MG63 (cell line): ENCODE results near the gene IL17REL. TPM values are rescaled to one million over a fixed set of nuclear protein-coding genes. Genes with fewer than 3 reads are reported as not detected.
A peak's percentile ranks its signal among the peaks of the same experiment; 100 is the strongest.

Source experiments
- DNase-seq: peaks from one replicate; pipeline ENCODE4 v3.0.0-alpha.2; 2020
- H3K27me3 ChIP-seq: fragments of 250-450 bp; sonication (Bioruptor Pico); 2 replicates; pipeline ENCODE4 v1.5.1; 2020; ENCODE audit warnings: mild to moderate bottlenecking, moderate library complexity
- H3K36me3 ChIP-seq: fragments of 250-450 bp; sonication (Bioruptor Pico); 2 replicates; pipeline ENCODE4 v1.5.1; 2020; ENCODE audit warnings: mild to moderate bottlenecking, moderate library complexity
- H3K4me3 ChIP-seq: fragments of 250-450 bp; sonication (Bioruptor Pico); 2 replicates; pipeline ENCODE4 v1.5.1; 2020; ENCODE audit warnings: mild to moderate bottlenecking, moderate library complexity
- H3K9me3 ChIP-seq: fragments of 250-450 bp; sonication (Bioruptor Pico); 2 replicates; pipeline ENCODE4 v1.5.1; 2020; ENCODE audit warnings: mild to moderate bottlenecking, moderate library complexity
- total RNA-seq: library from RNA; depleted of rRNA; stranded (reverse); fragments of >200 nt; shearing (Covaris generic); gene quantifications from 2 replicates; pipeline ENCODE4 v1.2.3, GENCODE V29; 2014; ENCODE audit warnings: low replicate concordance; rRNA removed

Gene IL17REL
- total RNA-seq, result not detected in 2 replicates

DNA sequence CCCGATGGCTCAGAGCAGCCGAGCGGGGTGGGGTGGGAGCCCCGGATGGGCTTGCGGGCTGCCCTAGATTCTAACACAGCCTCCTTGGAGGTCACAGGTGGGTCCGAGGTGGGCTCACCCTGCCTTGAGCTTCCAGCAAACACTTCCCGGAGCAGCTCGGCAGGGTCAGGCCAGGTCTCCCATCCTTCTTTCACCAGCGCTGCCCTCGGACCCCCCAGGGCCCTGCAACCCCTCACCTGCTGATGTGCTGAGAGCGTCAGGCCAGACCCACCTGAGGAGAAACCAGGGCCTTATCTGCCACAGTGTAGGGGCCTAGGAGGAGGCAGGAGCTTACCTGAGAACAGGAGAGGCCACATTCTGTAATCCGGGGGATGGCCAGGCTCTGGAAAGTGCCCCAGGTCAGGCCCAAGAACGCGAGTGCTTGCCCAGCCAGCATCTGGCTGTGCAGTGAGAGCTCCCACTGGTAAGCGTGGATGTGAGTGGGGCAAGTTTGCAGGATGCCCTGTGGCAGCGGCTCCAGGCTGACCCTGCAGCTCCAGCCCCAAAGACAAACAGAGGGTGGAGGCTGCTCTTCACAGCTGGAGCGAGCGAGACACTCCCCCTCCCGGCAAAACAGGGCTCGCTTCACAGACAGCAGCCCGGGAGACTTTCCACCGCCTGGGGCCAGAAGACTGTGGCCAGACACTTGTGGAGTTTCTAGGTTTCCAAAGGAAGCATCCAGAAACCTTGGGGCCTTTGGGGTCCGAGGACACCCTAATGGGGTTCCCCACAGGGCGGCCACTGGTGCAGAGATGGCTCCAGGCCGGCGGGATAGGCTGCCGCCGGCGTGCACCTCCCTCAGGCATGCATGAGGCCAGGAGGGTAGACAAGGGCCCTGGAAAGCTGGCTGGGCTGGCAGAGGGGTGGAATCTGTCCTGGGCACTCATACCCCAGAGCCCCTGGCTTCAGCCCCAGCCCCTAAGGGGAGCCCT is at the start of gene IL17REL:
IL17REL (minus strand) TSS at position 555 of the 971 bp plus-strand sequence; CDS start at position 436, 119 bp downstream.
- Histone ChIP-seq H3K4me3 (no peak within 1 kb of the TSS), H3K27me3 (no peaks in the 10 kb centered on the region), H3K36me3 (no peaks in the 10 kb centered on the region), H3K9me3 (no peaks in the 10 kb centered on the region)
- no peak for DNase-seq

DNA sequence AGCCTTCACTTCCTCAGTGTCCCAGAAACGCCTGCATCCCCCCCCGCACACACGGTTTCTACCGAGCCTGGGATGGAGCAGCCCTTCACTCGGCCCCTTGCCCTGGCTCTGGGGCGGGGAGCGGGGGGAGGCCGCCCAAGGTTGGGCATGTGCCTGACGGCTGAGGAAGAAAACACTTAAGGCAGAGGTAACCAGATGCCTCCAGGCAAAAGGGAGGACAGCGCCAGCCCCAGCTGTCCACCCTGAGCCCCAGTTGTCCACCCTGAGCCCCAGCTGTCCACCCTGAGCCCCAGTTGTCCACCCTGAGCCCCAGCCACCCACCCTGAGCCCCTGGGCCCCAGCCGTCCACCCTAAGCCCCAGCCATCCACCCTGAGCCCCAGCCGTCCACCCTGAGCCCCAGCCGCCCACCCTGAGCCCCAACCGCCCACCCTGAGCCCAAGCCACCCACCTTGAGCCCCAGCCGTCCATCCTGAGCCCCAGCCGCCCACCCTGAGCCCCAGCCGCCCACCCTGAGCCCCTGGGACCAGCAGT is 49.3 kb upstream of the IL17REL start:
- Histone ChIP-seq H3K36me3 (no peaks in the 10 kb centered on the region), H3K4me3 (no peak overlapping the region), H3K9me3 (no peaks in the 10 kb centered on the region), H3K27me3 (no peaks in the 10 kb centered on the region)
- DNase-seq, result no peak

DNA sequence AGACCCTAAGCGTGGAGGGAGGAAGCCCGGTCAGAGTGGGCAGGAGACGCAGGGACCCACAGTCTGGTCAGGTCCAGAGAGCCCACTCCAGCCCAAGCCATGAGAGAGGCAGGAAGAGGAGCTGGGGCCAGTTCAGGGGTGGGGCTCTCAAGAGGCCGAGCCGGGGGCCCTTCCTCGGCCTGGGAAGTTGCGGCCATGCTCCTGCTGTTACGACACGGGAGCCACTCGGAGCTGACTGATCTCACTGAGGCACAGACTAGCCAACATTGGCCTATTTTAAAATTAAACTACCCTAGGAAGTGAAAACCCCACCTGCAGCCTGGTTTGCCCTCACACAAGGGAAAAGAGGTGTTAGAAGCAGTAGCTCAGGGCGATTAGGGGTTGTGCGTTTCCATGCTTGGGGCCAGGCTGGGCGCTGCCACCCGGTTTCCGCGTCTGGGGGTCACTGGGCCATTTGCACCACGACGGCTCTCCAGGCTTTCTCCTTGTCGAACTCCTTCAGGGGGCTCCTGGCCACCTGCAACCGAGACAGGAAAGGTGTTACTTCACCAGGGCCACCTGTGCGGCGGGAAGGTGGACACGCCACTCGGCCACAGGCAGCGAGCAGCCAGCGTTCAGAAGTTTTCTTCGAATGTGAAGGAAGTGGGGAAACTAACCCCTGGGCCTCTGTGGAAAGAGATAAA is 48.7 kb upstream of the IL17REL start:
- Histone ChIP-seq H3K9me3 (no peaks in the 10 kb centered on the region), H3K27me3 (no peaks in the 10 kb centered on the region), H3K4me3 (no peak overlapping the region), H3K36me3 (no peaks in the 10 kb centered on the region)
- DNase-seq, result no peak

DNA sequence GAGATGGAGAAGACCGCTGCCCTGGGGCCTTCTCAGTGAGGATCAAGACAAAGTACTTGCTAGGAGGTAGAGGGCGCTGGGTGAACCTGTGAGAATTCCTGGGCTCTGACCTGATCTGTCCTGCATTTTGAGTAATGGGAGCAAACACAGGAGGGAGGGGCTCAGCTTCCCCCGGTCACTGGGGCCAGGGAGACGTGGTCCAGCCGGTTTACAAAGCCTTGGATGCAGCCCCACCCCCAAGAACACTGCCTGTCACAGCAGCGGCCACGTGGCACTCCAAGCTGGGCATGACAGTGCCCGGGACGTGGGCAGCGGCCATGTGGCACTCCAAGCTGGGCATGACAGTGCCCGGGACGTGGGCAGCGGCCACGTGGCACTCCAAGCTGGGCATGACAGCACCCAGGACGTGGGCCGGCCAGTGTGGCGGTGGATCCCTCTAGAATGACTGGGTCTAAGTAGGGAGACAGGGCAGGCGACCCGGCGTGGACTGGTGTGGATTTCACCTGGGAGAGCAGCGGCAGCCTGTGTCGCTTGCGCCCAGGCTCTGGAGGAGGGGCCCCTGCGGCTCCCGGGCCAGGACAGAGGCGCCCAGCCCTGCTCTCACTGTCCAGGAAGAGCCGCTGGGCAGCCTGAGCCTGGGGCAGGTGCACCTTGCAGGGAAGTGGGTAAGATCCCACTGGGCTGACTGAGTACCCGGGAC is 48.0 kb upstream of the IL17REL start:
- Histone ChIP-seq H3K9me3 (no peaks in the 10 kb centered on the region), H3K27me3 (no peaks in the 10 kb centered on the region), H3K4me3 (no peak overlapping the region), H3K36me3 (no peaks in the 10 kb centered on the region)
- DNase-seq, result no peak

DNA sequence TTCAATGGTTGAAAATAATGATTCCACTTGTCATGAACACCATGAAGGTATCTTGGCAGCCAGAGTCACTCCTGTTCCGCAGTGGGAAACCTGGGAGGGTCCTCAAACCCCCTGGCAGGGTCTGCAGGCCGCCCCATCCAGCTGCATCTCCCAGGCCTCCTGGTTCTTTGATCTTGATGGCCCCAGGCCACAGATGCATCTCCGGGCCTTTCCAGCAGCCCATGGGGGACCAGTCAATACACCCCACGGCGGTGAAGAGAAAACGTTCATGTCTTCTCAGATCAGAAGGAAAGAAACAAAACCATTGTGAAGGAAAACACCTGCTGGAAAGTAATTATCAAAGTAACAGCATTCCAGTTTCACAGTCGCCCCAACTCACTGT is 47.3 kb upstream of the IL17REL start:
- Histone ChIP-seq H3K4me3 (no peak overlapping the region), H3K36me3 (no peaks in the 10 kb centered on the region), H3K27me3 (no peaks in the 10 kb centered on the region), H3K9me3 (no peaks in the 10 kb centered on the region)
- DNase-seq, result no peak

DNA sequence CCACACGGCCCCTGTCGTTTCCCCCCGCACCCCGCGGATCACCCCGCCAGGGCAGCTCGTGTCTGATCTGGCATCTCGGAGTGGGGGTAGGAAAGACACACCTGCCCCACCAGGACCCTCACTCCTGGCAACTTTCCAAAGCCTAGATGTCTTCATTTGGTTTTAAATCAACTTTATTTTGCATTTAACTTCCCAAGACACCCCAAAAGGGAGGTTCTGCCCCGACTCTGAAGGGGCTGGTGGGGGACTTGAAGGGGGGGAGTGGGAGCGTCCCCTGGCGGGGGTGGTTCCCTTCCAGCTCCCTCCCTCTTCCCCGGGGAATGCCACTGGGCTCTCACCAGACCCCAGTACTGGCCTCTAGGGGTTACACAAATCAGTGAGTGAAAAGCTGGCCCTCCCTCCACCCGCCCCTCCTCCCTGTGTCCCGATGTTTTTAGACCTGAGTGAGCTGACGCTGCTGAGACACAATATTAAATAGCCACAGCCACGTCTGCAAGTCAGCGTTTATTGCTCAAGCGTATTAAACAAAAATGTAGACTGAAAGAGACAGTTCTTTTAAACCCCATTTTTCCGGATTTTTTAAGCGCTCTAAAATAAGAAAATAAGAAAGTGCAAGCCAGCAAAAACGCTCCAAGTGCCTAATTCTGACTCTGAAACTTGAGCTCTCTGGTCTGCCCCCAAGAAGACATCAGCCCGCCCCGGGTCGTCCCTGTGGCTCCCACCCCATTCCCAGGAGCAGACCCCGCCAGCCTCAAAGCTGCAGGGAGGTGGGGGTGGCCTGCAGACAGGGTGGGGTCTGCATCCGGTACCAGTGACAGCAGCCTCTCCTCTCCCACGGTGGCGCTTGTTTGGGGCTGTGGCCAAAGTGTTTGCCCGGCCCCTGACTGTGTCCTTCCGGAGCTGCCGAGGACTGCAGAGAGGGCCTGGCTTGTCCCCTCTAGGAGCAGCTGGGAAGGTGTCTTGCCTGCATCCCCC is 46.6 kb upstream of the IL17REL start:
- H3K36me3 ChIP-seq, result no peaks in the 10 kb centered on the region
- no peaks in the 10 kb centered on the region for H3K27me3 ChIP-seq
- no peak overlapping the region for H3K4me3 ChIP-seq
- H3K9me3 ChIP-seq, result no peaks in the 10 kb centered on the region
- peak; percentile 10 for DNase-seq

DNA sequence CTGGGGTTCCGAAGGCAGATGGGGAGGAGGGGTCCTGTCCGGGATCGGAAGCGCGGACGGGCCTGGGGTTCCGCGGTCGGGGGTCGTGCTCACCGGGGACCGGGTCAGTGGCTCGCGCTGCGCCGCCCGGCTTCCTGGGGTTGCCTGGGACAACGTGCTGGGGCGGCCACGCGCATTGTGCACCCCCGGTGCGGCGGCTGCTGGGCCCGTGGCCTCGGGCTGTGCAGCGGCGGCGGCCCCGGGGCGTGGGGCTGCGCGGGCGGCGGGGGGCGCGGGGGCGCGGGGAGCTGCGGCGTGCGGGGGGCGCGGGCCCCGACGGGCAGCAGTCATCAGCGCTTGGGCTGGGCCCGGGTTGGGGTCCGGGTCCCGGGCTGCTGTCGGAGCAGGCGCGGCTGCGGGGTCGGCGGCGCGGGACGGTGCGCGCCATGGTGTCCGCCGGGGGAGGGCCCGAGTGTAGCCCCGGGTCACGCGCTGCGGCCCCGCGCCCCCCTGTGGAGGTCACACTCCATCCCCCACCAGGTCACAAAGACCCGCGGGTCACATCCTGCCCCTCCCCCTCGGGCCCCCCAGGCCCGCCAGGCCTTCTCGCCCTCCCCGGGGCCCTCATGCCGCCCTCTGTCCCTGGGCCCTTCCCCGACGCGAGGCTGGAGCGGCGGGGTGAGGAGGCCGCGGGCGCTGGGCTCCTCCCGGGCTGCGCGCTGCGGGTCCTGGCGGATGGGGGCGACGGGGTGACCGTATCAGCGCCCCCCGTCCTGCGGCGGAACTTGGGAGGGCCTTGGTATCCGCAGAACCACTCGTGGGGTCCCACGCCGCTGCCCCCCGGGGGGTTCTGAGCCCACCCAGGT is 45.7 kb upstream of the IL17REL start, which contains the start of gene TTLL8:
TTLL8 (minus strand) TSS at position 238 of the 845 bp plus-strand sequence.
- DNase-seq, result no peak
- Histone ChIP-seq H3K36me3 (no peaks in the 10 kb centered on the region), H3K9me3 (peaks cover 3% of the 10 kb centered on the region; the same call in 1 of the 2 replicates), H3K4me3 (no peak within 1 kb of the TSS), H3K27me3 (no peaks in the 10 kb centered on the region)

DNA sequence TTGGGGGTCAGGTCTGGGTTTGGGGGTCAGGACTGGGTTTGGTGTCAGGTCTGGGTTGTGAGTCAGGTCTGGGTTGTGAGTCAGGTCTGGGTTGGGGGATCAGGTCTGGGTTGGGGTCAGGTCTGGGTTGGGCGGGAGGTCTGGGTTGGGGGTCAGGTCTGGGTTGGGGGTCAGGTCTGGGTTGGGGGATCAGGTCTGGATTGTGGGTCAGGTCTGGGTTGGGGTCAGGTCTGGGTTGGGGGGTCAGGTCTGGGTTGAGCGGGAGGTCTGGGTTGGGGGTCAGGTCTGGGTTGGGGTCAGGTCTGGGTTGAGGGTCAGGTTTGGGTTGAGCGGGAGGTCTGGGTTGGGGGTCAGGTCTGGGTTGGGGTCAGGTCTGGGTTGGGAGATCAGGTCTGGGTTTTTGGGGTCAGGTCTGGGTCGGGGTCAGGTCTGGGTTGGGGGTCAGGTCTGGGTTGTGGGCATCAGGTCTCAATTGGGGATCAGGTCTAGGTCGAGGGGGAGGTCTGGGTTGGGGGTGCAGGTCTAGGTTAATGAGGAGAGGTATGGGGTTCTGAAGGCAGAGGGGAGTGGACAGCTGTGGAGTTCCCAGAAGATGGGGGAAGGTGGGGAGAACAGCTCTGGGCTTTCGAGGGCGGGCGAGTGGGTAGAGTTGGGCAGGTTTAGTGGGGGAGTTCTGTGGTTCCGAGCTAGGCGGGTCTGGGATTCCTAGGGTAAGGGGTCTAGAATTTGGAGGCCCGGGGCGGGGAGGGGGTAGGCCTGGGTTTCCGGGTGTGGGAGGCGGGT is 44.9 kb upstream of the IL17REL start:
- Histone ChIP-seq H3K9me3 (peaks cover 3% of the 10 kb centered on the region; the same call in 1 of the 2 replicates), H3K27me3 (no peaks in the 10 kb centered on the region), H3K4me3 (no peak overlapping the region), H3K36me3 (no peaks in the 10 kb centered on the region)
- DNase-seq, result no peak

DNA sequence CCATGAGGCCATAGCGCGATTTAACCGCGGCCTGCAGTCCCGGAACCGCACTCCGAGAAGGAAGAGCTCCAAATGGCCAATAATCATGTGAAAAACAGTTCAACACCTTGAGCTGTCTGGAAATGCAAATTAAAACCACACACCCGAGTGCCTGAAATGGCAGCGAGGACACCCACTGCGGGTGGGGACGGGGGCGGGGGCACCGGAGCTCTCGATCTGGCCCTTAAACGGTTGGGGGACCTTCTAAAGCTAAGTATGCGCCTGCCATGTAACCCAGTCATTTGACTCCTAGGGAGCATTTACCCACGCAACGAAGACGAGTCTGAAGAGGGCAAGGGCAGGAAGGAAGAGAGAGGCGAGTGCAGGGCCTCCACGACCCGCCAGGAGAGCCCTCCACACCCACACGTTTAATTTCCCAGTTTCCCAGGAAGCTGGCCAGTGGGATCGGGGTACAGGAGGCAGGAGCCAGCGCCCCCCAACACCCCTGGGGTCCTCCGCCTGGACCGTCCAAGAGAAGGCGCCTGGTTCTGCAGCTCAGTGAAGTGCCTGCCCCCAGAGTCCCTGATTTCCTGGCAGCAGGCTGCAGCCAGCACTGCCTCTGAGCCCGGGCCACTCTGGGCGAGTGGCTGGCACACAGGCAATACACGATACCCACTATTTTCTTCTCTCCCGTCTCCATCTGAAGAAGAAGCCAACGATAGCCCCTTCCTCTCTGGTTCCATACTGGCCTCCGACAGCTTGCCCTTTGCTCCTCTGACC is 43.8 kb upstream of the IL17REL start:
- Histone ChIP-seq H3K9me3 (peaks cover 3% of the 10 kb centered on the region; the same call in 1 of the 2 replicates), H3K4me3 (no peak overlapping the region), H3K27me3 (no peaks in the 10 kb centered on the region; the same call in 1 of the 2 replicates), H3K36me3 (no peaks in the 10 kb centered on the region)
- DNase-seq, result no peak

DNA sequence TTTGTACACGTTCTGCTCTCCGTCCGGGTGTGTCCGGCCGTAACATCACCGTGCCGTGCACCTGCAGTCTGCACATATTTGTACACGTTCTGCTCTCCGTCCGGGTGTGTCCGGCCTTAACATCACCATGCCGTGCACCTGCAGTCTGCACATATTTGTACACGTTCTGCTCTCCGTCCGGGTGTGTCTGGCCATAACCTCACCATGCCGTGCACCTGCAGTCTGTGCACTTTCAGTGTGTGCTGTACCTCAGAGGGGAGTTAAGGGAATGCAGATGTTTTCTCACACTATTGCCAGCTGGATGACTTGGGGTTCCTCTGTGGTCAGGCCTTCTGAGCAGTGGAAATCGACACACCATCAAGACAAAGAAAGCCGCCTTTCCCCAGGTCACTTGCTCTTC is 41.3 kb upstream of the IL17REL start:
- no peak for DNase-seq

DNA sequence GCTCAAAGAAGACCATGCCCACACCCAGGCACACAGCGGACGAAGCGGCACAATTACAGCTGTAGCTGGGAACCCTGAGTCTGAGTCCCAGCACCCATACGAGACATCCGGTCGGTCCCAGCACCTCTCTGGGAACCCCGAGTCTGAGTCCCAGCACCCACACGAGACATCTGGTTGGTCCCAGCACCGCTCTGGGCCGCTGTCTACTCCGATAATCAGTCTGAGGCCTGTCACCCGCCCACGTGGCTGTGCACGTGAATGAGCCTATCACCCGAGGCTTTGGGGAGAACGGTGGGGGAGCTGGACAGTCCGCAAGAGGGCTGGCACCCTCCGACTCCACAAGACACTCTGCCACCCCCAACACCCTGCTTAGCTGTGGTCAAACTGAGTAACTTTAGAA is 39.4 kb upstream of the IL17REL start:
- no peaks in the 10 kb centered on the region; the same call in 1 of the 2 replicates for H3K27me3 ChIP-seq
- no peak for DNase-seq
- no peaks in the 10 kb centered on the region for H3K36me3 ChIP-seq
- H3K4me3 ChIP-seq, result no peak overlapping the region
- peaks cover 3% of the 10 kb centered on the region; the same call in 1 of the 2 replicates for H3K9me3 ChIP-seq

More for the DNA sequence above, 41.3 kb upstream of the IL17REL start:
- Histone ChIP-seq H3K9me3 (peaks cover 3% of the 10 kb centered on the region; the same call in 1 of the 2 replicates), H3K4me3 (no peak overlapping the region), H3K27me3 (no peaks in the 10 kb centered on the region; the same call in 1 of the 2 replicates), H3K36me3 (no peaks in the 10 kb centered on the region)

DNA sequence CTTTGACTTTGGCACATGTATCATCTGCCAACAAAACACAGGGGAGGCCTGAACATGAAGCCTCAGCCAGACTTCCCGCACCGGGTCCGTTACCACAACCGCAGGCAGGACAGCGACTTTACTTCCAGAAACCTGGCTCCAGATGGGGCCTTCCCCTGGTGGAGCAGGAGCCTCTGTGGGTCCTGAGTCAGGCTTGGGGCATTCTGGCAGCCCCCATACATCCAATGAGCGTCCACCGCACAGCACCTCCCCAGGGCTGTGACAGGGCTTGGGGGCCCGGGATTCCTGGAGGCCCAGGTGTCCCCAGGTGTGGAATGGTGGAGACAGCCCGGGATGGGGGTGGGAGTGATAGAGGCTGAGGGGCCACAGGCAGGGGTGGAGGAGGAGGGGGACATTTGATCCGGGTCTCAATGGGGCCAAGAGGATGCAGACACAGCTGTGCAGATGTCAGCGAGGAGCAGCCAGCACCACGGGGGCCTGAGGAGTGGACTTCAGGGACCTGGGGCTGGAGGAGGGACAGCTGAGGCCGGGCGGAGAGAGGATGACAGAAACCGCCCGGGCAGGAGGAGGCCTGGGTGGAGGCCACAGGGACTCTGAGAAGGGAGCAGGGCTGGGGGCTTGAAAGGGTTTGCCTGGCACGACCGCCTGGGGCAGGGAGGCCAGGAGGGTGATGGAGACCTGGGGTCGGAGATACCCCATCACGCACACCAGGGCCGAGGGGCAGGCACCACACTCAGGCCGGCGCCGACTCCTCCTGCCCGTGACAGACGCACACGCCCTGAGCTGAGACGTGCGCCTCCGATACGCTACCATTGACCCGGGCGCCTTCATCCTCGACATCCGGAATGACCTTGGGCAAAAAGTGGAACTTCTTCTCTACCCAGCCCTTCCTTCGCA is 37.0 kb upstream of the IL17REL start:
- H3K9me3 ChIP-seq, result peaks cover 3% of the 10 kb centered on the region; the same call in 1 of the 2 replicates
- no peak overlapping the region for H3K4me3 ChIP-seq

More for the DNA sequence above, 37.0 kb upstream of the IL17REL start:
- H3K27me3 ChIP-seq, result no peaks in the 10 kb centered on the region; the same call in 1 of the 2 replicates
- H3K36me3 ChIP-seq, result no peaks in the 10 kb centered on the region
- no peak for DNase-seq
